Esophagus squamous epithelium (tissue), 4 donors: ENCODE results near the gene LMX1B.

Experiments
- CTCF ChIP-seq, 6 experiments: fragments of 450-650 bp in 4 of 6; fragments of 200-600 bp in 2 of 6; sonication (generic) in 2 of 6; IDR thresholded peaks; one replicate each; pipeline ENCODE4 v1.5.1; 2016 to 2019; ENCODE audit warnings: antibody characterized with exemption in 6 of 6, mild to moderate bottlenecking in 4 of 6, moderate library complexity in 4 of 6
- POLR2A ChIP-seq, 4 donors: fragments of 450-650 bp; IDR thresholded peaks; one replicate each; pipeline ENCODE4 v1.6.1; 2017; ENCODE audit warnings: antibody characterized with exemption in 4 of 4, mild to moderate bottlenecking in 4 of 4, moderate library complexity in 3 of 4

DNA sequence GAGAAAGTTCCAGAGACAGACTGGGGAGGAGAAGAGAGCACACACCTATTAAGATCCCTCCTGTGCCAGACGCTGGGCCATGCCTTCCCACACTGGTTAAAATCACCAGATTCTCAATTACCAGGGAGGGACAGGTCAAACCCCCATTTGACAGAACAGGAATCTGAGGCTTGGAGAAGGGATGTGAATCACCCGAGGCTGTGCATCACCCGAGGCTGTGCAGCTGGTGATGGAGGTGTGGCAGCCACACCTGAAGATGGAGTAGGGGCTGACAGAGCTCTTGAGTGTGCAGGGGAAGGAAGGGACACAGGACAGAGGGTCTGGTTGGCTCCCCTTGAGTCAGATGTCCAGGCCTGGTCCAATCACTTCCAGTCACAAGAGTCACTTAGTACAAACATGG is 70.6 kb downstream of the LMX1B start:
- TF ChIP-seq POLR2A (IDR thresholded peaks at IDR 0.05): no peak
- no peak for TF ChIP-seq CTCF (IDR thresholded peaks at IDR 0.05)
